ENCODE measurements around the gene BDH1.
A peak's percentile ranks its signal among the peaks of the same experiment; 100 is the strongest.
"Not testable (repeated sequence)": the region's sequence is repeated elsewhere in the genome, so short reads cannot be mapped to it uniquely, and the experiment has no call there.

Gene BDH1

GRCh38 chr3:197522183-197522715 is 33.5 kb downstream of the BDH1 start:
- Histone ChIP-seq H3K9me3 (ENCODE audit: control insufficient read depth, low read length) (no peaks in the 10 kb centered on the region), H3K27me3 (ENCODE audit: control insufficient read depth, insufficient read depth, low read length, poor library complexity, severe bottlenecking) (no peaks in the 10 kb centered on the region), H3K27ac (ENCODE audit: insufficient read depth, low read depth, low read length, poor library complexity, severe bottlenecking) (no peak overlapping the region), H3K4me1 (ENCODE audit: control insufficient read depth, insufficient read depth, low read length) (peaks cover 20% of the 10 kb centered on the region), H3K36me3 (ENCODE audit: control insufficient read depth, insufficient read depth, low read length) (no peaks in the 10 kb centered on the region), H3K4me3 (ENCODE audit: insufficient read depth, low read depth, low read length) (no peak overlapping the region)
- 92 to 96% methylated on average over 13 of the region's 13 CpGs for WGBS, 2 experiments

- 90% methylated on average over 18 of the region's 18 CpGs for WGBS, 2 experiments
- H3K27me3 ChIP-seq (ENCODE audit: control insufficient read depth, insufficient read depth, low read length, poor library complexity, severe bottlenecking) = no peaks in the 10 kb centered on the region
- H3K27ac ChIP-seq (ENCODE audit: insufficient read depth, low read depth, low read length, poor library complexity, severe bottlenecking) = peak overlapping the region; percentile 48
- no peaks in the 10 kb centered on the region for H3K36me3 ChIP-seq (ENCODE audit: control insufficient read depth, insufficient read depth, low read length)
- H3K4me1 ChIP-seq (ENCODE audit: control insufficient read depth, insufficient read depth, low read length) = peaks cover 20% of the 10 kb centered on the region
- H3K9me3 ChIP-seq (ENCODE audit: control insufficient read depth, low read length) = no peaks in the 10 kb centered on the region
- H3K4me3 ChIP-seq (ENCODE audit: insufficient read depth, low read depth, low read length) = no peak overlapping the region
These were observed 34.2 kb downstream of the BDH1 start for GRCh38 chr3:197521277-197522182.

- 58 to 59% methylated on average over 31 of the region's 31 CpGs for WGBS, 2 experiments
- H3K9me3 ChIP-seq (ENCODE audit: control insufficient read depth, low read length) = no peaks in the 10 kb centered on the region
- H3K4me1 ChIP-seq (ENCODE audit: control insufficient read depth, insufficient read depth, low read length) = peaks cover 20% of the 10 kb centered on the region
- no peak overlapping the region for H3K4me3 ChIP-seq (ENCODE audit: insufficient read depth, low read depth, low read length)
- no peaks in the 10 kb centered on the region for H3K27me3 ChIP-seq (ENCODE audit: control insufficient read depth, insufficient read depth, low read length, poor library complexity, severe bottlenecking)
- H3K36me3 ChIP-seq (ENCODE audit: control insufficient read depth, insufficient read depth, low read length) = no peaks in the 10 kb centered on the region
- peak overlapping the region; percentile 48 for H3K27ac ChIP-seq (ENCODE audit: insufficient read depth, low read depth, low read length, poor library complexity, severe bottlenecking)
These were observed 35.2 kb downstream of the BDH1 start for GRCh38 chr3:197520311-197521276.

- Histone ChIP-seq H3K9me3 (ENCODE audit: control insufficient read depth, low read length) (no peaks in the 10 kb centered on the region), H3K36me3 (ENCODE audit: control insufficient read depth, insufficient read depth, low read length) (no peaks in the 10 kb centered on the region), H3K4me3 (ENCODE audit: insufficient read depth, low read depth, low read length) (no peak overlapping the region), H3K27me3 (ENCODE audit: control insufficient read depth, insufficient read depth, low read length, poor library complexity, severe bottlenecking) (no peaks in the 10 kb centered on the region), H3K4me1 (ENCODE audit: control insufficient read depth, insufficient read depth, low read length) (peaks cover 20% of the 10 kb centered on the region), H3K27ac (ENCODE audit: insufficient read depth, low read depth, low read length, poor library complexity, severe bottlenecking) (no peak overlapping the region)
- 85 to 88% methylated on average over 18 of the region's 18 CpGs for WGBS, 2 experiments
These were observed 36.0 kb downstream of the BDH1 start for GRCh38 chr3:197519801-197520211.

- H3K4me1 ChIP-seq (ENCODE audit: control insufficient read depth, insufficient read depth, low read length) = peaks cover 20% of the 10 kb centered on the region
- no peaks in the 10 kb centered on the region for H3K36me3 ChIP-seq (ENCODE audit: control insufficient read depth, insufficient read depth, low read length)
- 94 to 96% methylated on average over 5 of the region's 6 CpGs for WGBS, 2 experiments
These were observed 36.8 kb downstream of the BDH1 start for GRCh38 chr3:197518881-197519421.

GRCh38 chr3:197517922-197518683 is 37.7 kb downstream of the BDH1 start:
- H3K27ac ChIP-seq (ENCODE audit: insufficient read depth, low read depth, low read length, poor library complexity, severe bottlenecking); H3K36me3 ChIP-seq (ENCODE audit: control insufficient read depth, insufficient read depth, low read length); H3K4me3 ChIP-seq (ENCODE audit: insufficient read depth, low read depth, low read length); H3K9me3 ChIP-seq (ENCODE audit: control insufficient read depth, low read length); H3K27me3 ChIP-seq (ENCODE audit: control insufficient read depth, insufficient read depth, low read length, poor library complexity, severe bottlenecking): not testable (repeated sequence)
- 95 to 100% methylated on average over 1 to 2 of the region's 10 CpGs for WGBS, 2 experiments
- peaks cover 20% of the 10 kb centered on the region for H3K4me1 ChIP-seq (ENCODE audit: control insufficient read depth, insufficient read depth, low read length)

More at GRCh38 chr3:197518881-197519421, 36.8 kb downstream of the BDH1 start:
- no peaks in the 10 kb centered on the region for H3K27me3 ChIP-seq (ENCODE audit: control insufficient read depth, insufficient read depth, low read length, poor library complexity, severe bottlenecking)
- H3K27ac ChIP-seq (ENCODE audit: insufficient read depth, low read depth, low read length, poor library complexity, severe bottlenecking) = no peak overlapping the region
- no peak overlapping the region for H3K4me3 ChIP-seq (ENCODE audit: insufficient read depth, low read depth, low read length)
- H3K9me3 ChIP-seq (ENCODE audit: control insufficient read depth, low read length) = no peaks in the 10 kb centered on the region

- H3K4me3 ChIP-seq (ENCODE audit: insufficient read depth, low read depth, low read length); H3K27me3 ChIP-seq (ENCODE audit: control insufficient read depth, insufficient read depth, low read length, poor library complexity, severe bottlenecking); H3K27ac ChIP-seq (ENCODE audit: insufficient read depth, low read depth, low read length, poor library complexity, severe bottlenecking); H3K9me3 ChIP-seq (ENCODE audit: control insufficient read depth, low read length); H3K36me3 ChIP-seq (ENCODE audit: control insufficient read depth, insufficient read depth, low read length): not testable (repeated sequence)
- peaks cover 19% of the 10 kb centered on the region for H3K4me1 ChIP-seq (ENCODE audit: control insufficient read depth, insufficient read depth, low read length)
- 91 to 92% methylated on average over 5 to 9 of the region's 12 CpGs for WGBS, 2 experiments
These were observed 38.7 kb downstream of the BDH1 start for GRCh38 chr3:197516890-197517606.

GRCh38 chr3:197516517-197516889 is 39.3 kb downstream of the BDH1 start:
- Histone ChIP-seq H3K27me3 (ENCODE audit: control insufficient read depth, insufficient read depth, low read length, poor library complexity, severe bottlenecking) (no peaks in the 10 kb centered on the region), H3K4me3 (ENCODE audit: insufficient read depth, low read depth, low read length) (no peak overlapping the region), H3K27ac (ENCODE audit: insufficient read depth, low read depth, low read length, poor library complexity, severe bottlenecking) (no peak overlapping the region), H3K4me1 (ENCODE audit: control insufficient read depth, insufficient read depth, low read length) (peaks cover 14% of the 10 kb centered on the region), H3K9me3 (ENCODE audit: control insufficient read depth, low read length) (no peaks in the 10 kb centered on the region), H3K36me3 (ENCODE audit: control insufficient read depth, insufficient read depth, low read length) (no peaks in the 10 kb centered on the region)
- WGBS, 2 experiments = 84% methylated on average over 6 of the region's 6 CpGs

- 89 to 92% methylated on average over 10 of the region's 10 CpGs for WGBS, 2 experiments
- H3K27ac ChIP-seq (ENCODE audit: insufficient read depth, low read depth, low read length, poor library complexity, severe bottlenecking) = no peak overlapping the region
These were observed 40.9 kb downstream of the BDH1 start for GRCh38 chr3:197514786-197515355.

More at GRCh38 chr3:197514786-197515355, 40.9 kb downstream of the BDH1 start:
- Histone ChIP-seq H3K27me3 (ENCODE audit: control insufficient read depth, insufficient read depth, low read length, poor library complexity, severe bottlenecking) (peaks cover under 1% of the 10 kb centered on the region), H3K4me3 (ENCODE audit: insufficient read depth, low read depth, low read length) (no peak overlapping the region), H3K4me1 (ENCODE audit: control insufficient read depth, insufficient read depth, low read length) (no peaks in the 10 kb centered on the region), H3K9me3 (ENCODE audit: control insufficient read depth, low read length) (no peaks in the 10 kb centered on the region), H3K36me3 (ENCODE audit: control insufficient read depth, insufficient read depth, low read length) (no peaks in the 10 kb centered on the region)

Measured in ectodermal cell (in vitro differentiated cells).